GM18951 (cell line): ENCODE results near the gene MARCO.
"Not testable (repeated sequence)": the region's sequence is repeated elsewhere in the genome, so short reads cannot be mapped to it uniquely, and the experiment has no call there.

ENCODE experiments used
- POLR2A ChIP-seq: IDR thresholded peaks from 4 replicates; pipeline ENCODE4 v1.6.1; 2011; ENCODE audit warnings: mild to moderate bottlenecking; ENCODE audit not compliant: insufficient read length, insufficient read depth; ENCODE audit errors: extremely low read depth
- in situ Hi-C: fragments of 300-500 bp; cut with MboI; formaldehyde crosslinking; loops from one replicate; pipeline ENCODE4 v1.12.0; 2022; ENCODE audit warnings: low sequenced_read_pairs, mixed read lengths, inconsistent platforms; ENCODE audit not compliant: unreplicated experiment

Gene MARCO

DNA sequence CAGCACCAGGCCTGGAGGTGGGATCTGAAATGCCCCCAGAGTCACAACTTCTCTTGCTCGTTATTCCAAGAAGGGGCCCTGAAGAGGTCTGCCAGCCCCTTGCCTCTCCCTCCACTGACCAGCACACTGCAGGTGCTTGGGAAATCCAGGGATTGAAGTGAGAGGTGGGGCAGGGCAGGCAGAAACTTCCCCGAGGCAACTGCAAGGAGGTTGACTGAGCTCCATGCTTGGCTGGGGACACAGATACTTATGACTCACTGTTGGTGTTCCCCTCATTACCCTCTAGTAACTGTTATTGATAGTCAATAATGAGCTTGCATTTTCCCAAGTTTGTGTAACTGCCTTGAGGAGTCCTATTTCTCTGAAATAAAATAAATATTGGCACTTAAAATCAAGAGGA is 47.5 kb downstream of the MARCO start:
- in situ Hi-C loops: no loop called here
- TF ChIP-seq POLR2A: no peak

DNA sequence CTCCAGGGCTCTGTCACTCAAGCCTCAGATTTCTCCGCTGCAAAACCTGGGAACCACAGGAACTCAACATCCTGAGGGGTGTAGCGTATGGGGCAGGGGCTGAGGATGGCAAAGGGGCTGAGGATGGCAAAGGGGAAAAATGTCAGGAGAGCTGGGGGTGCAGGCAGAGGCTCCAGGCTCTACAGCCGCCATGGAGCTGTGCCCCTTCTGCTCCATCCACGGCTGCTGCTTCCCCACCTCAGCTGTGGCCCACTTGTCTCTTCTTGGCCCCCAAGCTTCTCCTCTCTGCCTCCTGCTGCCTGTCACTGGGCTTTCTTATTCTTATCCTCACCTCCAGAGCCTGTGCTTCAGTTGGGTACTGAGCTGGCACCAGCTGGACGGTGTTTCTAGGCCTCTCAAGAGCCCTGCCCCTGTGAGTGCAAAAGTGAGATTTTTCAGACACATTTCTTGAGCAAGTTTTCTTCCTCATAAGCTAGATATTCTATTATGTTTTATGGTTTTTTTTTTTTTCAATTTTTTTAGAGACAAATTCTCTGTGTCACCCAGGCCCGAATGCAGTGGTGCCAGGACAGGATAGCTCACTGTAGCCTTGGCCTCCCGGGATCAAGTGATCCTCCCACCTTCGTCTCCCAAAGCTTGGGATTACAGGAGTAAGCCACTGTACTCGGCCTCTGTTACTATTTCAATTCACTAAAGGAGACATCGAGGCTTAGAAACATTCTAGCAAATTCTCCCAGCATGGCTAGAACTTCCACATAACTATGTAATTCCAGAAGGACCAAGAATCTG is 49.0 kb downstream of the MARCO start:
- in situ Hi-C loops: no loop called here
- TF ChIP-seq POLR2A: no peak

DNA sequence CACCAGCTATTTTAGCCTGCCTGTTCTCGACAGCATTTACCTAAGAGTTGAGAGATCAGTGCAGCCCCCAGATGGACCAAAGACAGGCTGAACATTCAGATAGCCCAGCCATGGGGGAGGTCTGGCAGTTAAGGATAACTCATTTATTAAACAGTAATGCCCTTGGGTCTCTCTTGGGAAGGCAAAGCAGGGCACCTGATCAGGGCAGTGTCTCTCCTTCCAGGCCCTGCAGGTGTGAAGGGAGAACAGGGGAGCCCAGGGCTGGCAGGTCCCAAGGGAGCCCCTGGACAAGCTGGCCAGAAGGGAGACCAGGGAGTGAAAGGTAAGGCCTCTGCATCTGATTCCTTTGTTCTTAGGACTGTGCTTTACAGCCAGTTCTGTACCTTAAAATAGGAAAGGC is 49.6 kb downstream of the MARCO start:
- TF ChIP-seq POLR2A: no peak
- in situ Hi-C loops: no loop called here

DNA sequence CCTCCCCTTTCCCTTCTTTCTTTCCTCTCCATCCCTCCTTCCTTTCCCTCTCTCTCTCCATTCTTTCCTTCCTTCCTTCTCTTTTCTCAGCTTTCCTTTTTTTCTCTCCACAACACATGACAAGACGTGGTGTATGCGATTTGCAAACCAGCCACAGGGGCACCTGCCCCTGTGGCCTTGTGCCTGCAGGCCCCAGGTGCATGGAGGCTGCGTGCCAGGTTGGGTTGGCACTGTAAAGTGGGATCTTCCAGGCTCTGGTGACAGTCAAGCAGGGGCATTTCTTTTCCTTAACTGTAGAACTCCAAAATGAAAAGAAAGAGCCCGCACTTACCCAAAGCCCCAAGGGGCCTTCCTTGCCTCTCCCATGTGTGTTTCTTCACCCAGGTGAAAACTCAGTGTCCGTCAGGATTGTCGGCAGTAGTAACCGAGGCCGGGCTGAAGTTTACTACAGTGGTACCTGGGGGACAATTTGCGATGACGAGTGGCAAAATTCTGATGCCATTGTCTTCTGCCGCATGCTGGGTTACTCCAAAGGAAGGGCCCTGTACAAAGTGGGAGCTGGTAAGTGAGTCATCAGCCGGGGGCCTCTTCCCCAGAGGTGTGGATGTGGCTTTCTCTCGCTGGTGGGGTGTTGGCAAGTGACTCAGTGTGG is 50.9 kb downstream of the MARCO start:
- in situ Hi-C loops: no loop called here
- TF ChIP-seq POLR2A: no peak

DNA sequence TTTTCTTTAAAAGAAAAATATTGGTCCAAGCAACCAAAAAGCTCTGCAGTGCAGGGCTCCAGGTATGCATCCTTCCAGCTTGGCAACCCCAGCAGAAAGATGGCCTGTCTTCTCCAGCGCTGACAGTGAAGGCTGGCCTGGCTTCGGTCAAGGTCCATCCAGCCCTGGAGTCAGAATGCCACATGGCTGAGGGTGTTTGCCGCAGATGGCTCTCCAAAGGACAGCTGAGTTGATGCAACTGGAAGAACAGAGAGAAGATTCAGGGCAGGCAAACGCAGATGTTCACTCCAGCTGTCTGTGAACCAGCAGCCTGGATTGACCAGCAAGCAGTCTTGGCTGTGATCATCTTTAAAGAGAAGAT is 51.4 kb downstream of the MARCO start:
- in situ Hi-C loops: no loop called here
- TF ChIP-seq POLR2A: no peak

DNA sequence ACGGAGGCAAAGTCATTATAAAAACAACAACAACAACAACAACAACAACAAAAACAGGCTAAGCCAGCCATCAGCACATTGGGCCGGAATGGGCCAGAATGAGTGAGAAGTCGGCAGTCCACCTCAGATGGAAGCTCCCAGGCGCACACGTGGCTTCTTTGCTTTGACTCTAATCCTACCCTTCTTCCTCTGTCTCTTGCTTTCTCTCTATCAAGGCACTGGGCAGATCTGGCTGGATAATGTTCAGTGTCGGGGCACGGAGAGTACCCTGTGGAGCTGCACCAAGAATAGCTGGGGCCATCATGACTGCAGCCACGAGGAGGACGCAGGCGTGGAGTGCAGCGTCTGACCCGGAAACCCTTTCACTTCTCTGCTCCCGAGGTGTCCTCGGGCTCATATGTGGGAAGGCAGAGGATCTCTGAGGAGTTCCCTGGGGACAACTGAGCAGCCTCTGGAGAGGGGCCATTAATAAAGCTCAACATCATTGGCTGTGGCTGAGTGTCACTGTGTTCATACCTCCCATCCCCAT is 52.2 kb downstream of the MARCO start:
- no peak for TF ChIP-seq POLR2A
- in situ Hi-C loops: no loop called here

DNA sequence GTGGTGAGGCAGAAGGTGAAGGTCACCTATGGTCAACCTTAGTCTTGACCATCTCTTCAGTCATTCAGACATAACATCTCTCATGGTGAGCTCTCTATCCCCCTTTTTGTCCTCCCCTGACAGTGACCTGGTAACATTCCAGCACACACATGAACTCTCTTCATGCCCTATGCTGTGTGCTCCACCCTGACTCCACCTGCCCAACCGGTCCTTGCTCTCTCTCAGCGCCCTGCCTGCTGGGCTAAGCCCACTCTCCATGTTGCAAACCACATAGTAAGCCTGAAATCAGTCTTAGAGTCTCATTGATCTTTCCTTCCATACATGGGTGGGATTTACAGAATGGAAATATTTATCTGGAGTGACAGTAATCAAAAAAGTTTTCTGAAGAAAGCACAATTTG is 52.8 kb downstream of the MARCO start:
- no peak for TF ChIP-seq POLR2A
- in situ Hi-C loops: no loop called here

DNA sequence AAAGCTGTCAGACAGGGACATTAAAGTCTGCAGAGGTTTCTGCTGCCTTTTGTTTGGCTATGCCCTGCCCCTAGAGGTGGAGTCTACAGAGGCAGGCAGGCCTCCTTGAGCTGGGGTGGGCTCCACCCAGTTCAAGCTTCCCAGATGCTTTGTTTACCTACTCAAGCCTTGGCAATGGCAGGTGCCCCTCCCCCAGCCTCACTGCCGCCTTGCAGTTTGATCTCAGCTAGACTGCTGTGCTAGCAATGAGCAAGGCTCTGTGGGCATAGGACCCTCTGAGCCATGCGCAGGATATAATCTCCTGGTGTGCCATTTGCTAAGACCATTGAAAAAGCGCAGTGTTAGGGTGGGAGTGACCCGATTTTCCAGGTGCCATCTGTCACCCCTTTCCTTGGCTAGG is 61.9 kb downstream of the MARCO start:
- in situ Hi-C loops: not testable (repeated sequence)

DNA sequence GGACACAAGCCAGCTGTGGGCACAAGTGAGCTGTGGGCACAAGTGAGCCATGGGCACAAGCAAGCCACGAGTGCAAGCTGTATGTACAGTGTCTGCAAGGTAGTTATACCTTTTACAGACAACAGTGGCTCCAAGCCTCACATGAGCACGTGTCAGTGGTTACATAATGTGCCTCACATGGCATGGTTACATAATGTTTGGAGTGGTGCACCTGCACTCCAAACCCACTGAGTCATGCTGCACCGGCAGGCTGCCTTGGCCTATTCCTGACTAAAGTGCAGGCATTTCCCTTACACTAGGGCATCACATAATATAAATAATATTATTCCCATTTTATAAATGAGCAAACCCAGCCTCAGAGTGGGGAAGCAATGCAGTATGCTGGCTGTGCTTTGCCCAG is 62.6 kb downstream of the MARCO start:
- in situ Hi-C loops: no loop called here
- no peak for TF ChIP-seq POLR2A

DNA sequence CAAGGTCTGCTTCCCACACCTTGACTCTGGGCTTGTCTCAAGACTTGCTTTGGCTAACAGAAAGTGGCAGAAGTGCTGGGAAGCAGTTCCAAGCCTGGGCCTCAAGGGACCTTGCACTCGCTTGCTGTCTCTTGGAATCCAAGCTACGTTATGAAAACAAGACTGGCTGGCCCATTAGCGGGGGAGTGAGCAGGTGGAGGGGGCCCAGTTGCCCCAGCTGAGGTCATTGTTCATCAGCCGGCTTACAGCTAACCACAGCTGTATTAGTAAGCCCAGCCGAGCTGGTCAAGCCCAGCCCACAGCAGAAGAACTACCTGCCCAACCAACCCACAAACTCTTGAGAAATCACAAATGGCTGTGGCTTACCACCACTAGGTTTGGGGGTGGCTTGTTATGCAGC is 63.1 kb downstream of the MARCO start:
- TF ChIP-seq POLR2A: no peak
- in situ Hi-C loops: no loop called here

DNA sequence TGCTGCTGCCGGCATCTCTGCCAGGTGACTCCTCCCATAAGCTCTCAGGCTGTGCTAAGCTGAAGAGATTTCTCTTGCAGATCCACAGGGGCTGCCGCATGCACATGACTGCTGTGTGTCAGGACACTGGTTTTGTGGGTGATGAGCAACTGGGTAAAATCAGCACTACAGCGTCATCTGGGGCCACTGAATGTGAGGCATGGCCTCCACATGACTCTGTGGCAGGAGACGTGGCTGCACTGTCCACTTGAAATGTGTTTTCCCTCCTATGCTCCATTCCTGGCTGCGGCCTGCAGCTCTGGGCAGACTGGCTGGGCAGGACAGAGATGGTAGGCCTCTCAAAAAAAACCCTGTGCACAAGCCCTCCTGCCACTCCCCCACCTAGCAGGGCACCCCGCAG is 63.6 kb downstream of the MARCO start:
- in situ Hi-C loops: no loop called here
- TF ChIP-seq POLR2A: no peak

DNA sequence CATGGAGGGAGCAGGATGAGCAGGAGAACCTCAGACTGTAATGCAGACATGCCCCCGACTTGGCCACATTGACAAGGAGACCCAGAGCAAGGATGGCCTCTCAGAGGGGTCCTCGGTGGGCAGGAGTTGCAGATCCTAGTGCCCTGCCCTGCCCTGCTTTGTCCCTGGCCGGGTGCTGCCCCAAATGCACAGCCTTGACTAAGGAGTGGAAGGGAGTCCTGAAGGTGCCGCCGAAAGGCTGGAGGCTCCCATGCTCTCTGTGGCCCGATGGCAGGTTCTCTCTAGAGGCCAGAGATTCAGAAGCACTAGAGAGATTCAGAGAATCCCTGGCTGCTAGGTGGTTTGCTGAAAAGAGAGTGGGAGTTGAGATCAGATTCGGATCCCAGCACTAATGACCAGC is 64.4 kb downstream of the MARCO start:
- in situ Hi-C loops: no loop called here
- TF ChIP-seq POLR2A: no peak

DNA sequence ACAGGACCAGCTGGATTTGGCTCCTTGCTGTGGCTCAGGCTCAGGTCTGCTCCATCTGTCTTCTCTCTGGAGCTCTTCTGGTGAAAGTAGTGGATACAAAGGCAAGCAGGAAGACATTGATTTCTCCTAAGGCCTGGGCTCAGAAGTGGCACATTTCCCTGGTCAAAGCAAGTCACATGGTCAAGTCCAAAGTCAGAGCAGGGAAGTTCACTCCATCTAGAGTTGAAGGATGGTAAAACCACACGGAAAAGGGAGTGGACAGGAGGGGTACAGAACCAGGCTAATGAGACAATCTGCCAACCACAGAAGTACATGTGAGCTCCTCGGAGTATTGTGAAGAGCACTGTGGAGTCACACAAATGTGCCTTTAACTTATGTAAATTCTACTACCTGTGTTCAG is 66.1 kb downstream of the MARCO start:
- in situ Hi-C loops: no loop called here
- TF ChIP-seq POLR2A: no peak

DNA sequence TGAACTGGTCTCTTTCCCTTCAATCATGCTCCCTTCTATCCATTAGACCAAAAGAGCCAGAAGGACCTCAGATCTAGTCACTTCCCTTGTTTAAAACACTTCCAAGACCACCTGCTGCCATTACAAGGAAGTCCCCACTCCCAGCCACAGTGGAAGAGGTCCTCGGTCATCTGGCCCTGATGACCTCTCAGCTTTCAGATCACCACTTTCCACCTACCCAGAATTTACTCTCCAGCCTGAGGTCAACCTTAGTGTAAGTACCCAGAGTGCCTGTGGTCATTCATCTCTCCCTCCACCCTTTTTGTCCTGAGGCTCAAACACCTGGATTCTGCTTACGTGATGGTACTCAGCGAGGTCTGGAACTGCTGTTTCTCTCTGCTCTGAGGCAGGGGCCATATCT is 67.1 kb downstream of the MARCO start:
- no peak for TF ChIP-seq POLR2A
- in situ Hi-C loops: no loop called here
